CD4-positive, alpha-beta T cell treated with Interferon gamma for 1 hour (primary cell): ENCODE measurements around the gene BCS1L.

Source experiments
- DNase-seq: peaks from one replicate; pipeline ENCODE4 v3.0.0-alpha.2; 2020

The BCS1L gene

GRCh38 chr2:218659258-218659987 is at the start of gene BCS1L, which contains the start of gene ZNF142:
BCS1L (plus strand) TSS chr2:218659683; CDS start chr2:218660988, 1,305 bp downstream.
ZNF142 (minus strand) TSS chr2:218659623; CDS start chr2:218656429, 3,194 bp downstream.
- peak; percentile 90 for DNase-seq

GRCh38 chr2:218615868-218616315 is 43.6 kb upstream of the BCS1L start:
- no peak for DNase-seq

- DNase-seq = no peak
Observed at GRCh38 chr2:218618102-218618860, 41.2 kb upstream of the BCS1L start.

- DNase-seq = no peak
Observed at GRCh38 chr2:218621007-218621406, 38.5 kb upstream of the BCS1L start.

- DNase-seq = no peak
Observed at GRCh38 chr2:218622606-218623365, 36.7 kb upstream of the BCS1L start.

- DNase-seq = no peak
Observed at GRCh38 chr2:218623366-218623705, 36.1 kb upstream of the BCS1L start.

- DNase-seq = no peak
Observed at GRCh38 chr2:218626369-218626768, 33.1 kb upstream of the BCS1L start.

- no peak for DNase-seq
Observed at GRCh38 chr2:218627939-218628338, 31.5 kb upstream of the BCS1L start.

- no peak for DNase-seq
Observed at GRCh38 chr2:218631837-218632236, 27.6 kb upstream of the BCS1L start.

GRCh38 chr2:218635719-218636118 is 23.8 kb upstream of the BCS1L start:
- DNase-seq = no peak

- no peak for DNase-seq
Observed at GRCh38 chr2:218638372-218638771, 21.1 kb upstream of the BCS1L start.

GRCh38 chr2:218642121-218642656 is 17.3 kb upstream of the BCS1L start:
- no peak for DNase-seq

- no peak for DNase-seq
Observed at GRCh38 chr2:218642786-218643185, 16.7 kb upstream of the BCS1L start.

GRCh38 chr2:218643751-218644310 is 15.7 kb upstream of the BCS1L start:
- DNase-seq = no peak

GRCh38 chr2:218644721-218645120 is 14.8 kb upstream of the BCS1L start:
- no peak for DNase-seq

GRCh38 chr2:218645126-218645525 is 14.4 kb upstream of the BCS1L start:
- DNase-seq = no peak

GRCh38 chr2:218648088-218648786 is 11.2 kb upstream of the BCS1L start:
- peak; percentile 38 for DNase-seq

GRCh38 chr2:218648787-218649100 is 10.7 kb upstream of the BCS1L start:
- no peak for DNase-seq

GRCh38 chr2:218655751-218656150 is 3.7 kb upstream of the BCS1L start:
- DNase-seq = no peak

- DNase-seq = peak; percentile 16
Observed at GRCh38 chr2:218658671-218659257, 719 bp upstream of the BCS1L start.

GRCh38 chr2:218659988-218660358 is 490 bp downstream of the BCS1L start:
- no peak for DNase-seq

GRCh38 chr2:218662377-218662776 is 2.9 kb downstream of the BCS1L start:
- no peak for DNase-seq
